SK-N-SH treated with all-trans-retinoic acid at 6 μM for 48 hours (cell line): ENCODE data around the gene PMM1.
A peak's percentile ranks its signal among the peaks of the same experiment; 100 is the strongest.

Experiments used
- ATAC-seq: fragments of 200-7000 bp; cut with Tn5 transposase; 3 replicates; pipeline ENCODE4 v1.9.1; 2020; ENCODE audit warnings: mild to moderate bottlenecking, moderate library complexity
- ARNTL ChIP-seq: fragments of 450-650 bp; formaldehyde crosslinking; IDR thresholded peaks from 2 replicates; pipeline ENCODE4 v1.5.0; 2020; ENCODE audit warnings: low read depth, mild to moderate bottlenecking, moderate library complexity, borderline replicate concordance
- BACH2 ChIP-seq: fragments of 250-450 bp; sonication (Bioruptor Pico); IDR thresholded peaks from 2 replicates; pipeline ENCODE4 v1.9.0; 2021; ENCODE audit warnings: mild to moderate bottlenecking, borderline replicate concordance
- CSDC2 ChIP-seq: fragments of 250-450 bp; sonication (Bioruptor Pico); IDR thresholded peaks from 2 replicates; pipeline ENCODE4 v1.5.0; 2020; ENCODE audit warnings: mild to moderate bottlenecking, moderate library complexity
- GLIS3 ChIP-seq: fragments of 250-450 bp; sonication (Bioruptor Pico); IDR thresholded peaks from 2 replicates; pipeline ENCODE4 v1.5.0; 2020; ENCODE audit warnings: mild to moderate bottlenecking, moderate library complexity
- ISL1 ChIP-seq: fragments of 250-450 bp; sonication (Bioruptor Pico); IDR thresholded peaks from 2 replicates; pipeline ENCODE4 v2.1.2; 2022; ENCODE audit warnings: mild to moderate bottlenecking, moderate library complexity
- OSR1 ChIP-seq: fragments of 250-450 bp; sonication (Bioruptor Pico); IDR thresholded peaks from 2 replicates; pipeline ENCODE4 v1.8.0; 2022; ENCODE audit warnings: moderate library complexity, mild to moderate bottlenecking, inconsistent platforms
- RARB ChIP-seq: fragments of 250-450 bp; sonication (Bioruptor Pico); IDR thresholded peaks from 2 replicates; pipeline ENCODE4 v1.8.0; 2021; ENCODE audit warnings: mild to moderate bottlenecking, moderate library complexity
- SNAI2 ChIP-seq: fragments of 250-450 bp; sonication (Bioruptor Pico); IDR thresholded peaks from 2 replicates; pipeline ENCODE4 v1.5.0; 2020; ENCODE audit warnings: mild to moderate bottlenecking, moderate library complexity
- ZC3H10 ChIP-seq: fragments of 250-450 bp; sonication (Bioruptor Pico); IDR thresholded peaks from 2 replicates; pipeline ENCODE4 v1.5.1; 2021; ENCODE audit warnings: mild to moderate bottlenecking, moderate library complexity
- ZFP30 ChIP-seq: fragments of 450-650 bp; formaldehyde crosslinking; IDR thresholded peaks from 2 replicates; pipeline ENCODE4 v1.5.0; 2022; ENCODE audit warnings: mild to moderate bottlenecking, moderate library complexity
- ZNF565 ChIP-seq: fragments of 450-650 bp; formaldehyde crosslinking; conservative IDR thresholded peaks from 2 replicates; pipeline ENCODE4 v1.5.0; 2020; ENCODE audit warnings: low read depth, mild to moderate bottlenecking, moderate library complexity
- ZNF70 ChIP-seq: fragments of 450-650 bp; formaldehyde crosslinking; IDR thresholded peaks from 2 replicates; pipeline ENCODE4 v1.5.0; 2020; ENCODE audit warnings: mild to moderate bottlenecking, moderate library complexity
- ZNF8 ChIP-seq: fragments of 450-650 bp; formaldehyde crosslinking; IDR thresholded peaks from 2 replicates; pipeline ENCODE4 v1.5.0; 2020; ENCODE audit warnings: mild to moderate bottlenecking, moderate library complexity
- TF ChIP-seq, protein P1 (sequence below): fragments of 250-450 bp; sonication (Bioruptor Pico); IDR thresholded peaks from 2 replicates; pipeline ENCODE4 v1.5.1; 2020; ENCODE audit warnings: low read depth, mild to moderate bottlenecking, moderate library complexity
- TF ChIP-seq, protein P2 (sequence below): fragments of 250-450 bp; sonication (Bioruptor Pico); IDR thresholded peaks from 2 replicates; pipeline ENCODE4 v1.8.0; 2021; ENCODE audit warnings: low read depth, mild to moderate bottlenecking, moderate library complexity, borderline replicate concordance
- TF ChIP-seq, protein P3 (sequence below): fragments of 250-450 bp; sonication (Bioruptor Pico); IDR thresholded peaks from 2 replicates; pipeline ENCODE4 v1.5.1; 2021; ENCODE audit warnings: mild to moderate bottlenecking, moderate library complexity
- TF ChIP-seq, protein P4 (sequence below): fragments of 250-450 bp; sonication (Bioruptor Pico); IDR thresholded peaks from 2 replicates; pipeline ENCODE4 v1.5.0; 2020; ENCODE audit warnings: mild to moderate bottlenecking, moderate library complexity

PMM1 gene

DNA sequence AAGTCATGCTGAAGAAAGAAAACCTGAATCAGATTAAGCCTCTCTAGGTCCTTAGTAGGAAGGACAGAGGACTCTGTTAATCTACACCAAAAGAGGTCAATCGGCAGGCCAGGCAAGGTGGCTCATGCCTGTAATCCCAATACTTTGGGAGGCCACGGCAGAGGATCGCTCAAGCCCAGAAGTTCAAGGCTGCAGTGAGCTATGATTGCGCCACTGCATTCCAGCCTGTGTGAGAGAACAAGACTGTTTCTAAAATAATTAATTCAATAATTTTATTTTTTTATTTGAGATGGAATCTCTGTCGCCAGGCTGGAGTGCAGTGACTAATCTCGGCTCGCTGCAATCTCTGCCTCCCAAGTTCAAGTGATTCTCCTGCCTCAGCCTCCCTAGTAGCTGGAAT is 35.9 kb upstream of the PMM1 start:
- no peak for ATAC-seq
- TF ChIP-seq, protein P1, sequence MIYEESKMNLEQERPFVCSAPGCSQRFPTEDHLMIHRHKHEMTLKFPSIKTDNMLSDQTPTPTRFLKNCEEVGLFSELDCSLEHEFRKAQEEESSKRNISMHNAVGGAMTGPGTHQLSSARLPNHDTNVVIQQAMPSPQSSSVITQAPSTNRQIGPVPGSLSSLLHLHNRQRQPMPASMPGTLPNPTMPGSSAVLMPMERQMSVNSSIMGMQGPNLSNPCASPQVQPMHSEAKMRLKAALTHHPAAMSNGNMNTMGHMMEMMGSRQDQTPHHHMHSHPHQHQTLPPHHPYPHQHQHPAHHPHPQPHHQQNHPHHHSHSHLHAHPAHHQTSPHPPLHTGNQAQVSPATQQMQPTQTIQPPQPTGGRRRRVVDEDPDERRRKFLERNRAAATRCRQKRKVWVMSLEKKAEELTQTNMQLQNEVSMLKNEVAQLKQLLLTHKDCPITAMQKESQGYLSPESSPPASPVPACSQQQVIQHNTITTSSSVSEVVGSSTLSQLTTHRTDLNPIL (CRISPR knock-in tag), result no peak
- no peak for TF ChIP-seq CSDC2 (CRISPR knock-in tag)
- TF ChIP-seq, protein P2, sequence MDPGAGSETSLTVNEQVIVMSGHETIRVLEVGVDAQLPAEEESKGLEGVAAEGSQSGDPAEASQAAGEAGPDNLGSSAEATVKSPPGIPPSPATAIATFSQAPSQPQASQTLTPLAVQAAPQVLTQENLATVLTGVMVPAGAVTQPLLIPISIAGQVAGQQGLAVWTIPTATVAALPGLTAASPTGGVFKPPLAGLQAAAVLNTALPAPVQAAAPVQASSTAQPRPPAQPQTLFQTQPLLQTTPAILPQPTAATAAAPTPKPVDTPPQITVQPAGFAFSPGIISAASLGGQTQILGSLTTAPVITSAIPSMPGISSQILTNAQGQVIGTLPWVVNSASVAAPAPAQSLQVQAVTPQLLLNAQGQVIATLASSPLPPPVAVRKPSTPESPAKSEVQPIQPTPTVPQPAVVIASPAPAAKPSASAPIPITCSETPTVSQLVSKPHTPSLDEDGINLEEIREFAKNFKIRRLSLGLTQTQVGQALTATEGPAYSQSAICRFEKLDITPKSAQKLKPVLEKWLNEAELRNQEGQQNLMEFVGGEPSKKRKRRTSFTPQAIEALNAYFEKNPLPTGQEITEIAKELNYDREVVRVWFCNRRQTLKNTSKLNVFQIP (CRISPR knock-in tag), result no peak
- TF ChIP-seq ZNF8, result no peak

DNA sequence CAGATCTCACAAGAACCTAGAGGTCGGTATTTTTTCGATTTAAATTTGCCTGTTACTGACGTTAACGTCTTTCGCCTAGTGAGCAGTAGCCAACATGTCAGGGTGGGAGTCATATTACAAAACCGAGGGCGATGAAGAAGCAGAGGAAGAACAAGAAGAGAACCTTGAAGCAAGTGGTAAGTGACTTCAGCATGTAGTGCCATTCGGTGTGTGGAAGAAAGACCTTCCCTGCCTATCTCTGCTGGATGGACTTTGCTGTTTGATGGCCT is 32.2 kb upstream of the PMM1 start:
- ATAC-seq, result no peak
- TF ChIP-seq OSR1 (no peak), GLIS3 (no peak), RARB (no peak), BACH2 (CRISPR knock-in tag) (no peak), ARNTL (no peak)

DNA sequence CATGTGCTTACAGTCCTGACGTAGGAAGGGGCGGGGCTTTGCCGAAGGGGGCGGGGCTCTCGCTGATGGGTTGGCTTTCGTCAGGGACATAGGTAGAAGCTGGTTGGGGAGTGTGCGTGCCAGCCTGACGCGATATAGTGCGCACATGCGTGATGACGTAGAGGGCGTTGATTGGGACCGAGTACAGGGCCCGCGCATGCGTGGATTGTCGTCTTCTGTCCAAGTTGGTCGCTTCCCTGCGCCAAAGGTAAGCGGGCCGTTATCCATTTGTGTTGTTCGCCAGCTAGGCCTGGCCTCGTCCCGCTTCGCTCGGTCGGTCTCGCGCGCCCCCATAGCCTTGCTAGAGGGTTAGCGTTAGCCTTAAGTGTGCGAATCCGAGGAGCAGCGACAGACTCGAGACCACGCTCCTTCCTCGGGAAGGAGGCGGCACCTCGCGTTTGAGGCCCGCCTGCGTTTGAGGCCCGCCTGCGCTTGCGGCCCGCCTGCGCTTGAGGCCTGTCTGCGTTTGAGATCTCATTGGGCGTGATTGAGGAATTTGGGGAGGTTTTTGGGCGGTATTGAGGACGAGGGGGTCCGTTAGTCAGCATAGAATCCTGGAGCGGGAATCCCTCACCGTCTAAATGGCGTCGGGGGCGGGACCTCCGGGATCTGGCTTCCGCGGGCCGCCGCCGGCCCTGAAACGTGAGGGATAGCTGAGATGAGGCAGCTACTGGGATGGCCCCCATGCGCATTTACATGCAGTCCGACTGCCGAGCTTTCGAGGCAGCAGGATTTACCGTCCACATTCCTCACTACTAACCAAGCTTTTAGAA is 31.7 kb upstream of the PMM1 start, which contains the start of gene XRCC6:
XRCC6 (plus strand) TSS at position 197 of the 812 bp plus-strand sequence. CDS start 710 bp downstream, outside the sequence.
- ATAC-seq, result peak; percentile 87
- TF ChIP-seq, protein P3, sequence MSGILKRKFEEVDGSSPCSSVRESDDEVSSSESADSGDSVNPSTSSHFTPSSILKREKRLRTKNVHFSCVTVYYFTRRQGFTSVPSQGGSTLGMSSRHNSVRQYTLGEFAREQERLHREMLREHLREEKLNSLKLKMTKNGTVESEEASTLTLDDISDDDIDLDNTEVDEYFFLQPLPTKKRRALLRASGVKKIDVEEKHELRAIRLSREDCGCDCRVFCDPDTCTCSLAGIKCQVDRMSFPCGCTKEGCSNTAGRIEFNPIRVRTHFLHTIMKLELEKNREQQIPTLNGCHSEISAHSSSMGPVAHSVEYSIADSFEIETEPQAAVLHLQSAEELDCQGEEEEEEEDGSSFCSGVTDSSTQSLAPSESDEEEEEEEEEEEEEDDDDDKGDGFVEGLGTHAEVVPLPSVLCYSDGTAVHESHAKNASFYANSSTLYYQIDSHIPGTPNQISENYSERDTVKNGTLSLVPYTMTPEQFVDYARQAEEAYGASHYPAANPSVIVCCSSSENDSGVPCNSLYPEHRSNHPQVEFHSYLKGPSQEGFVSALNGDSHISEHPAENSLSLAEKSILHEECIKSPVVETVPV (CRISPR knock-in tag), result no peak
- TF ChIP-seq, protein P2 (CRISPR knock-in tag), result no peak

DNA sequence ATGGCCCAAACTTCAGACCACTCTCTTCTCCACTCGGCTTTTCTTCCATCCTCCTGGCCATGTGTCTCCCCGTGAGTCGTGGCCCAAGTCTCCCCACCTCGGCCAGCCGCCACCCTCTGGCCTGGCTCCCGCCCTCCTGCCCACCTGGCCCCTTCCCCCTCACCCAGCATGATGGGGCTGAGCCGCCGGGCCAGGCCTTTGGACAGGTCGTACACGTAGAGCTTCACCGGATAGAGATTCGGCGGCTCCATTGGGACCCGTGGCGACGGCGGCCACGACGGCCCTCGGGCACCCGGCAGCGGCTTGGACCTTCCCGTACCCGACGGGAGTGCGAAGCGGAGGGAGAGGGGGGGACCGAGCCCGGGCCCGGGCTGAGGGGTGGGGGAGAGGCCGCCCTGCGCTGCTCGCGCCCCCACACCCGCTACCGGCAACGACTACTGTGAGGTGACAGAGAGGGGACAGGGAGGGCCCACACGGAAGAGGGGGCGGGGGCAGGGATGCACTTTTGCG is 31.0 kb upstream of the PMM1 start, which contains the start of gene DESI1:
DESI1 (minus strand) TSS at position 455 of the 510 bp plus-strand sequence; CDS start at position 251, 204 bp downstream.
- ATAC-seq, result peak; percentile 56
- TF ChIP-seq, protein P1 (CRISPR knock-in tag), result no peak
- TF ChIP-seq ZNF70 (CRISPR knock-in tag), result no peak
- TF ChIP-seq BACH2 (CRISPR knock-in tag), result no peak
- TF ChIP-seq CSDC2 (CRISPR knock-in tag), result no peak
- TF ChIP-seq SNAI2 (CRISPR knock-in tag), result no peak
- TF ChIP-seq ZFP30 (CRISPR knock-in tag), result no peak
- no peak for TF ChIP-seq GLIS3
- TF ChIP-seq ZC3H10 (CRISPR knock-in tag), result no peak
- TF ChIP-seq, protein P4, sequence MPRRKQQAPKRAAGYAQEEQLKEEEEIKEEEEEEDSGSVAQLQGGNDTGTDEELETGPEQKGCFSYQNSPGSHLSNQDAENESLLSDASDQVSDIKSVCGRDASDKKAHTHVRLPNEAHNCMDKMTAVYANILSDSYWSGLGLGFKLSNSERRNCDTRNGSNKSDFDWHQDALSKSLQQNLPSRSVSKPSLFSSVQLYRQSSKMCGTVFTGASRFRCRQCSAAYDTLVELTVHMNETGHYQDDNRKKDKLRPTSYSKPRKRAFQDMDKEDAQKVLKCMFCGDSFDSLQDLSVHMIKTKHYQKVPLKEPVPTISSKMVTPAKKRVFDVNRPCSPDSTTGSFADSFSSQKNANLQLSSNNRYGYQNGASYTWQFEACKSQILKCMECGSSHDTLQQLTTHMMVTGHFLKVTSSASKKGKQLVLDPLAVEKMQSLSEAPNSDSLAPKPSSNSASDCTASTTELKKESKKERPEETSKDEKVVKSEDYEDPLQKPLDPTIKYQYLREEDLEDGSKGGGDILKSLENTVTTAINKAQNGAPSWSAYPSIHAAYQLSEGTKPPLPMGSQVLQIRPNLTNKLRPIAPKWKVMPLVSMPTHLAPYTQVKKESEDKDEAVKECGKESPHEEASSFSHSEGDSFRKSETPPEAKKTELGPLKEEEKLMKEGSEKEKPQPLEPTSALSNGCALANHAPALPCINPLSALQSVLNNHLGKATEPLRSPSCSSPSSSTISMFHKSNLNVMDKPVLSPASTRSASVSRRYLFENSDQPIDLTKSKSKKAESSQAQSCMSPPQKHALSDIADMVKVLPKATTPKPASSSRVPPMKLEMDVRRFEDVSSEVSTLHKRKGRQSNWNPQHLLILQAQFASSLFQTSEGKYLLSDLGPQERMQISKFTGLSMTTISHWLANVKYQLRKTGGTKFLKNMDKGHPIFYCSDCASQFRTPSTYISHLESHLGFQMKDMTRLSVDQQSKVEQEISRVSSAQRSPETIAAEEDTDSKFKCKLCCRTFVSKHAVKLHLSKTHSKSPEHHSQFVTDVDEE (CRISPR knock-in tag), result no peak
- no peak for TF ChIP-seq ZNF8
- TF ChIP-seq, protein P2 (CRISPR knock-in tag), result no peak
- no peak for TF ChIP-seq ZNF565 (CRISPR knock-in tag)
- TF ChIP-seq RARB, result no peak
- no peak for TF ChIP-seq ISL1 (CRISPR knock-in tag)
- TF ChIP-seq, all 23 proteins: peak for 0
